ENCODE results near the gene TTLL11. TPM values are rescaled to one million over a fixed set of nuclear protein-coding genes. Genes with fewer than 3 reads are reported as not detected.

TTLL11 gene
- polyA plus RNA-seq, 1 donor from 2014 or later: 8.0 TPM

- no peaks in the 10 kb centered on the region for H3K79me2 ChIP-seq (replicated peaks; ENCODE audit: insufficient read depth, low read length)
Observed at GRCh38 chr9:121885345-121885901, 207.7 kb downstream of the TTLL11 start.

DNA sequence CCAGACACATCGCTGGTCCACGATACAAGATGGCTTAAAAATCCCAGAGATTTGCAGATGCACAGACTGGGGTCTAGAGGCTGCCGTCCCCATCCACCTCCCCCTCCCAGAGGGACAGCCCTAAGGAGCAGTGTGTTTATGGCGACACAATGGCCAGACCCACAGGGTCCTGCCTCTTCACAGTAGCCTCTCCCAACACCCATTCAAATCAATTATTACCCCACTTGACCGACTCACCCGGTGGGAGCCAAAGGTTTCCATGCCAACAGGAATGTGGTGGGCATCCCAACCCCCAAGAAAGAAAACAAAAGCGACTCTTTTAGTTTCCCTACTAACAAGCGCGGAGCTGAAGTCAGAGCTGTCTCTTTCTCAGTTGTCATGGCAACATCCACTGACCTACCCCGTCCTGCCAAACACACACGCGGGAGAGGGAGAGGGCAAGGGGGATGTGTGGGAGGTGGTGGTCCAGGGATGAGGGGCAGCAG lies 209.0 kb downstream of the TTLL11 start:
- no peaks in the 10 kb centered on the region for H3K9me2 ChIP-seq (ENCODE audit: insufficient read depth, low read length)
- peak overlapping the region; percentile 68 for H3K27ac ChIP-seq (ENCODE audit: low read length)
- no peaks in the 10 kb centered on the region for H3K27me3 ChIP-seq (ENCODE audit: insufficient read depth, low read depth, low read length)
- no peaks in the 10 kb centered on the region for H3K9me3 ChIP-seq (ENCODE audit: low read length)
- H3K79me2 ChIP-seq (replicated peaks; ENCODE audit: insufficient read depth, low read length): no peaks in the 10 kb centered on the region
- TF ChIP-seq CTCF (IDR thresholded peaks at IDR 0.05; ENCODE audit: poor library complexity, severe bottlenecking) (no peak), MXI1 (conservative IDR thresholded peaks at IDR 0.05; ENCODE audit: poor library complexity, severe bottlenecking) (peak; percentile 34), SMC3 (conservative IDR thresholded peaks at IDR 0.05; ENCODE audit: poor library complexity) (no peak), EP300 (conservative IDR thresholded peaks at IDR 0.05; ENCODE audit: poor library complexity, severe bottlenecking) (peak; percentile 58)
- no peak overlapping the region for H2AFZ ChIP-seq (ENCODE audit: low read depth, low read length)
- peak overlapping the region; percentile 31 for H3K4me2 ChIP-seq (ENCODE audit: low read length)
- H3K36me3 ChIP-seq (ENCODE audit: insufficient read depth, low read length): no peaks in the 10 kb centered on the region
- peak overlapping the region; percentile 56 for H3K9ac ChIP-seq (ENCODE audit: low read length)
- H3K4me3 ChIP-seq (ENCODE audit: low read length): peak overlapping the region; percentile 54
- H4K20me1 ChIP-seq (ENCODE audit: insufficient read depth): no peaks in the 10 kb centered on the region
- no peaks in the 10 kb centered on the region for H3F3A ChIP-seq (ENCODE audit: insufficient read depth, low read length, poor library complexity, severe bottlenecking)

More at GRCh38 chr9:121885345-121885901, 207.7 kb downstream of the TTLL11 start:
- TF ChIP-seq RAD21 (conservative IDR thresholded peaks at IDR 0.05) (no peak), SMC3 (conservative IDR thresholded peaks at IDR 0.05; ENCODE audit: poor library complexity) (no peak), EP300 (conservative IDR thresholded peaks at IDR 0.05; ENCODE audit: poor library complexity, severe bottlenecking) (no peak)
- Histone ChIP-seq H3K36me3 (ENCODE audit: insufficient read depth, low read length) (no peaks in the 10 kb centered on the region), H2AFZ (ENCODE audit: low read depth, low read length) (no peak overlapping the region), H3K9me3 (ENCODE audit: low read length) (no peaks in the 10 kb centered on the region), H3K9me2 (ENCODE audit: insufficient read depth, low read length) (no peaks in the 10 kb centered on the region), H3K4me2 (ENCODE audit: low read length) (no peak overlapping the region), H4K20me1 (ENCODE audit: insufficient read depth) (no peaks in the 10 kb centered on the region), H3K4me3 (ENCODE audit: low read length) (no peak overlapping the region), H3F3A (ENCODE audit: insufficient read depth, low read length, poor library complexity, severe bottlenecking) (no peaks in the 10 kb centered on the region), H3K9ac (ENCODE audit: low read length) (no peak overlapping the region), H3K27me3 (ENCODE audit: insufficient read depth, low read depth, low read length) (no peaks in the 10 kb centered on the region), H3K27ac (ENCODE audit: low read length) (no peak overlapping the region)

- Histone ChIP-seq H3K36me3 (ENCODE audit: insufficient read depth, low read length) (no peaks in the 10 kb centered on the region), H3K4me3 (ENCODE audit: low read length) (peak overlapping the region; percentile 54), H3F3A (ENCODE audit: insufficient read depth, low read length, poor library complexity, severe bottlenecking) (no peaks in the 10 kb centered on the region), H4K20me1 (ENCODE audit: insufficient read depth) (no peaks in the 10 kb centered on the region), H3K27ac (ENCODE audit: low read length) (peak overlapping the region; percentile 68), H3K4me2 (ENCODE audit: low read length) (peak overlapping the region; percentile 31), H3K9ac (ENCODE audit: low read length) (peak overlapping the region; percentile 56), H3K9me2 (ENCODE audit: insufficient read depth, low read length) (no peaks in the 10 kb centered on the region), H2AFZ (ENCODE audit: low read depth, low read length) (no peak overlapping the region), H3K9me3 (ENCODE audit: low read length) (no peaks in the 10 kb centered on the region), H3K79me2 (replicated peaks; ENCODE audit: insufficient read depth, low read length) (no peaks in the 10 kb centered on the region), H3K27me3 (ENCODE audit: insufficient read depth, low read depth, low read length) (no peaks in the 10 kb centered on the region)
- TF ChIP-seq EP300 (conservative IDR thresholded peaks at IDR 0.05; ENCODE audit: poor library complexity, severe bottlenecking): no peak
- TF ChIP-seq SMC3 (conservative IDR thresholded peaks at IDR 0.05; ENCODE audit: poor library complexity): no peak
- TF ChIP-seq CTCF (IDR thresholded peaks at IDR 0.05; ENCODE audit: poor library complexity, severe bottlenecking): no peak
Observed at GRCh38 chr9:121883281-121884056, 209.6 kb downstream of the TTLL11 start.
